Renal pelvis (tissue), 4 donors: ENCODE measurements around the gene PTH1R. TPM values are rescaled to one million over a fixed set of nuclear protein-coding genes. Genes with fewer than 3 reads are reported as not detected.

Experiments
- DNase-seq: peaks from one replicate; pipeline ENCODE4 v3.0.0-alpha.2; 2013
- polyA plus RNA-seq, 3 donors: library from polyadenylated mRNA; unstranded; fragments of 120-200 nt; gene quantifications; one replicate each; pipeline ENCODE4 v1.2.1, GENCODE V29; 2013; ENCODE audit not compliant: insufficient read length in 3 of 3

Gene PTH1R
- polyA plus RNA-seq, 3 donors, result 247 to 269 (median 251) TPM

GRCh38 chr3:46860810-46861604, 16.5 kb upstream of the PTH1R start:
- no peak for DNase-seq

DNA sequence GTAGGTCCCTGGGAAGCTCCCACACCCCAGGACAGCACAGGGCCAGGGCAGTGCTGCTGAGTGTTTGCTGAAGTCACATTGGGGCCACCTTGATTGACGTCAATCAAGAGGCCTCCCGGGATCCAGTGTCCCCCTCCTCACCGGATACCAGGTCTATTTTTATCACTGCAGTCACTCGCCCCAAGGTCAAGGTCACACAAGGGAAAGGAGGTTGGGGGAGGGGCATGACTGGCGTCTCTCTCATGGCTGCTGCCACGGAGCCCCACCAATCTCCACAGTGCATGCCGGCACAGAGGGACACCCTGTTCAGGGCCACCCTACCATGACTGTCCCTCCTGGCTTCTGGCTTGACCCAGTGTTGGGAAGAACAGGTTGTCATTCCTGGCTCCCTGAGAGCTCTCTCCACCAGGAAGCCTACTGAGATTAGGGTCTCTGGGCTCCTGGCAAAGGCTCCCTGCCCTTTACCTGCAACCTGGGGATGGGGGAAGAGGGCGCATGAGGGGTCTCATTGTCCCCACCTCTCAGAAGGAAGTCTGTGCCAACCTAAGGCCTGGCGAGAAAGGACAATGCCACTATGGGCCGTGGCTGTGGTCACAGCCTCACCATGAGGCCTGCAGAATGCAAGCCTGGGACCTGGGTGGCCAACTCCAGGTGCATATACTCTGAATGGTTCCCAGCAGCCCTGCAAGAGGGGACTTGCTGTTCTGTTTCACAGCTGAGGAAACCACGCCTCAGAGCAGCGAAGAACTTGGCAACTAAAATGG, 15.7 kb upstream of the PTH1R start:
- DNase-seq, result no peak

DNA sequence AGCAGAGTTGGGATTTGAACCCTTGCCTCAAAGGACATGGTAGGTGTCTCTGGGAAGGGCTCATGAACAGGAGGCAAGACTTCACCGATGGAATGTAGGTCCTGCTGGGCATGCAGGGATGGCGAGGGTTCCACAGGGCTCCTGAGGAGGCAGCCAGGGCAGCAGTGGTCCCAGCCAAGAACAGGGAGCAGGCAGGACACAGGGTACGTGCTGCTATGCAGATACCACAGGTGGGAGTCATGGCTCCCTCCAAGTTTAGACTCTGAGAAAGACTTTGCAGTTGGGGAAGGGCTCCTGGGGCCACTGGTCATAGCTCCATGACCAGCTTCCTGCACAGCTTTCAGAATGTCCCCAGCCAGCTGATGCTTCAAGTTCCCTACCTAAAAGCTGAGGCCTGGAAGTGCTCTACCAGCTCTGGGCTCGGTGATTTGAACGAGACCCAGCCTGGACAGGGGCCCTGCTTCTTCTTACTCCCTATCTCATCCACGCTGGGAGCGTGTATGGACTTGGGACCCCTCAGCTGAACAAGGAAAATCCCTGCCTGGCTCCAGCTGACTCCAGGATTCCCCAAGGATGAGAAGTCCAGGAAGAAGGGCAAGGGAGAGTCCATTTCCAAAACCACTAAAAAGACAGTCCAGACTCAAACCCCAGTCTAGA, 15.0 kb upstream of the PTH1R start:
- no peak for DNase-seq

DNA sequence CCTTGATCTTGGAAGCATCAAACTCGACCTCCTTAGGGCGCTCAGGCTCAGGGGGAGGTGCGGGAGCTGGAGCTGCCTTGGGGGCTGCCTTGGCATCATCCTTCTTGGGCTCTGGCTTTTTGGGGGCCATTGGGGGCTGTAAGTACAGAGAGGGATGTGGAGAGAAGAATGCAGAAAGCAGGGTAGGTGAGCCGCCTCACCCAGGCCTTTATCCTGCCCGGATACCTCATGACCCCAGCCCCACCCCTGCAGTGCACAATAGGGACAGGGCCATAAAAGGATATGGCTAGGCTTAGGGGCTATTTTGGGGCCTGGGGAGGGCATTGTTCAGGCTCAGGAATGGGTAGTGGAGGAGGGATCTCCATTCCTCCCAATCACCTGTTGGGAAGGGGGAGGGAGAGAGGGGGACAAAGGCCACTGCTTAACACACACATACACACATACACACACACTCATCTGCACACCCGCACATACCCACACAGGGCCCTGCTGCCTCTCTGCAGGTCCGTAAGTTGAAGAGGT, 14.2 kb upstream of the PTH1R start, which contains the start of gene MYL3:
MYL3 (minus strand) TSS at position 184 of the 522 bp plus-strand sequence; CDS start at position 130, 54 bp downstream.
- no peak for DNase-seq

GRCh38 chr3:46864061-46864881, 13.2 kb upstream of the PTH1R start:
- no peak for DNase-seq

DNA sequence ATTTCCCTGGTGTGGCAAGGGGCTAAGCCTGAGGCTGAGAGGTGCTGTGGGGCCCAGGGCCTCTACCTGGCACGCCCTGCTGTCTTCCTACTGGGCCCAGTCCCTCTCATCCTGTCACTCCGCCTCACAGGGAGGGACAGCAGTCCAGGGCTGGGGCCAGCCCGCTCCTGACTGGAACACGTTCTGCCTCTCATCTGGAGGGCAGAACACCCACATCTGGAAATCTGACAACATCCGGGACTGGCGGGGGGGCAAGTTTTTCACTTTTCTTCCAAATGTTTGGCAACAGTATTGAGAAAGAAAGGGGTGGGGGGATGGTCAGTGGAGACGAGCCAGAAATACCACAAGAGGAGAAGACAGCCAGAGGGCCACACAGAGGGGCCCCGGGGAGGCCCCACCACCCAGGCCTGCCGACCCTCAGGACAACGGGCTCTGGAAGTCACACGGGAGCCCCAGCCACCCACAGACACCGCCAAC, 12.5 kb upstream of the PTH1R start:
- DNase-seq, result no peak

- no peak for DNase-seq
Observed at GRCh38 chr3:46865546-46865945, 12.0 kb upstream of the PTH1R start.

DNA sequence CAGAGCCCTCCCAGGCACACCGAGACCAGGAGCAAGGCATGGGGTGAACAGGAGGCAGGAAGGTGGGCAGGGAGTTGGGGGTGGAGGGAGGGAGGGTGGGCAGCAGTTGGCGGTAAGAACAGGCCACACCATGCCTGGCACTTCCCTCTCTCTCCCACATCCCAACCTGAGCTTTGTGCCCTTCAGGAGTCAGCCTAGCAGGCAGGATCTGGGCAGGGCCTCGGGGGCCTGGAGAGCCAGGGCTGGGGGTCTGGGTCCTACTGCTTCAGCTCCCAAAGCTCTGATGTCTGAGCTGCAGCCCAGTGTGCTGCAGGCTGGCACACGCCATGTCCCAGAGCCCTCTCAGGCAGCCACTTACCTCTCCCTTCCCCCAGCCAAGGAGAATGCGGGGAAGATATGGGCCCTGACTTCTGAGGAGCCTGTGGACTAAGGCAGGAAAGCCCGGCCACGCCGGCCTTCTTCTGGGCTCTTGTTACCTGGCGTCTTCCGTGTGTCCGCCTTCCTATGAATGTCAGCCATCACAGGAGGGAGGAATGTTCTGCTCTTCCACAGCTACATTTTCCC, 11.4 kb upstream of the PTH1R start:
- no peak for DNase-seq

- no peak for DNase-seq
Observed at GRCh38 chr3:46866720-46867549, 10.6 kb upstream of the PTH1R start.

DNA sequence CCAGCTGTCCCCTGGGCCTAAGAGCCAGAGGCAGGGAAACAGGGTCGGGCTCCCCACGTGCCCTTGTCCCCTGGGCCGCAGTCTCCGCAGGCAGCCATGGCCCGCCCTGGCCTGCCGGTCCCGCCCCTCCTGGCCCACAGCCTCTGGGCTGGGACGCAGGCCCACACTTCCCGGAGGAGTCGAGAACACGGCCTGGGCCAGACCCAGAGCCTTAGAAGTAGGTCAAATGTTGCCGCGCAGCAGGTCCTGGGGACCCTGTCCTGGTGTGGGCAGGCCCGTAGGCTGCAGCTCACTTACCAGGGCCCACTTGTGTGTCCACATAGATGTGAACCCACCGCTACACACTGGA, 10.0 kb upstream of the PTH1R start:
- no peak for DNase-seq

DNA sequence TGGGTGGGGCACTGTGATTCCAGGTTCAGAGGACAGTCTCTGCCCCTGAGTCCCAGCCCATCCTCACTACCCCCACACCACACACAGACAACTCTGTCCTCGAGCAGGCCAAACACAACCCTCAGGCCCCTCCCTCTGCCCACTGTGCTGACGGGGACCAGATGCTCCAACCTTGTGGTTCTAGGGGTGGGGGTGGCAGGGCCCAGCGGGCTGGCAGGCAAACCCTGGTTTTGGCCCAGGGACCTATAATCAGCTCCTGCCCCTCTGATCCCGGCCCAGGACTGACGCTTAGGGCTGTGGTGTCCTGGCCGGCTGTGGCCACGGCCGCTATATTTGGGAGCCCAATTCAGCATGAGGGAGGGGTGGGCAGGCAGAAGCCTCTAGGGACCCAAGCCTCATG, 9.2 kb upstream of the PTH1R start:
- DNase-seq, result no peak

DNA sequence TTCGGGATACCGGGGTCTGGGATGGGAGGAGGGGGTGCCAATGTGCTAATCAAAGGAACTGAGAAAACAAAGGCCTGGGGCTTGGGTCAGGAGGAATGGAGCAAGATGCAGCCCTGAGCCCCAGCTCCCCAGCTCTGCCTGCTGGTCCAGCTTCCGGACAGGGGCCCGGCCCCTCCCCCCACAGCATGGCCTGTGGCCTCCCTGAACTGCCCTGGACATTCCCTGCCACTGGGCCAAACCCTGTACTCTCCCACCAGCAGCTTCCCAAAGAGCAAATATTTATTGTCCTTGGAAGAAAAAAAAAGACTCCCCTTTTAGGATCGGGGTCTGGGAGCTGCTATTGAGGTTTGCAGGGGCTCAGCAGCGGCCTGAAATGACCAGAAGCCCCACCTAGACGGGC, 8.6 kb upstream of the PTH1R start:
- no peak for DNase-seq

GRCh38 chr3:46869440-46869839, 8.1 kb upstream of the PTH1R start:
- DNase-seq, result no peak

- DNase-seq, result no peak
Observed at GRCh38 chr3:46870651-46871050, 6.9 kb upstream of the PTH1R start.

DNA sequence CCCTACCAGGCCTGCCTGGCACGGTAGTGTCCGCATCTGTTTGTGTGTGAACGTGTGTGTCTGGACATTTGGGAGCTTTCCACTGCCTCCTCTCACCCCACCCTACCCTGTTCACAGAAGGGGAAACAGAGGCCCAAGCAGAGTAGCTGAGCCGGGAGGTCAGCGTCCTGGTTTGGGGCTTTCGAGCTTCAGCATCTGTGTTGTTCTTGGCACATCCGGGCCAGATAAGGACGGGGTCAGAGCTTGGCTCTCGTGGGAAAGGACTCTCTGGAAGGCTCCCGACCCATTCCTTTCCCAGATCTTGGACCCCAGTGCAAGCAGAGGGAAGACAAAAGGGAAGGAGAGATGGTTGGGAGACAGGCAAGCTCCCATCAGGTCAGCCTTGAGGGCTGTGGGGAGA, 6.3 kb upstream of the PTH1R start:
- no peak for DNase-seq

GRCh38 chr3:46873521-46873920, 4.0 kb upstream of the PTH1R start:
- DNase-seq, result no peak

- peak; percentile 81 for DNase-seq
Observed at GRCh38 chr3:46874430-46874829, 3.1 kb upstream of the PTH1R start.

DNA sequence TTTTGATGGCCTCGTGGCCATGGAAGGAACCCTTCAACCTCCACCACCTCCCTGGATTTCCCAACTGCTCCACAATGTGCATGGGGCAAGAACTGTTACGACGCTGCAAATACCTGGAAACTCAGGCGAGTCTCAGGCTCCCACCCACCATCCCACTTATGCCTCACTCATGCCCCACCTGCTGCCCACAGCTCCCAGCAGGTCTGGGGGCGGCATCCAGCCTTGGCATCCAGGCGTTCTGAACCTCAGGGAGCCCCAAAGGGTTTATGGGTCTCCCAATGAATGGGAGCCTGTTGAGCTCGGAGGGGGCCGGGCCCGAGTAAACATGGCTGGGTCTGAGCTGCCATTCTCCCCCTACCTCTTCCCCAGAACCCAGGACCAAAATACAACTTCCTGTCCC, 2.0 kb upstream of the PTH1R start:
- no peak for DNase-seq

DNA sequence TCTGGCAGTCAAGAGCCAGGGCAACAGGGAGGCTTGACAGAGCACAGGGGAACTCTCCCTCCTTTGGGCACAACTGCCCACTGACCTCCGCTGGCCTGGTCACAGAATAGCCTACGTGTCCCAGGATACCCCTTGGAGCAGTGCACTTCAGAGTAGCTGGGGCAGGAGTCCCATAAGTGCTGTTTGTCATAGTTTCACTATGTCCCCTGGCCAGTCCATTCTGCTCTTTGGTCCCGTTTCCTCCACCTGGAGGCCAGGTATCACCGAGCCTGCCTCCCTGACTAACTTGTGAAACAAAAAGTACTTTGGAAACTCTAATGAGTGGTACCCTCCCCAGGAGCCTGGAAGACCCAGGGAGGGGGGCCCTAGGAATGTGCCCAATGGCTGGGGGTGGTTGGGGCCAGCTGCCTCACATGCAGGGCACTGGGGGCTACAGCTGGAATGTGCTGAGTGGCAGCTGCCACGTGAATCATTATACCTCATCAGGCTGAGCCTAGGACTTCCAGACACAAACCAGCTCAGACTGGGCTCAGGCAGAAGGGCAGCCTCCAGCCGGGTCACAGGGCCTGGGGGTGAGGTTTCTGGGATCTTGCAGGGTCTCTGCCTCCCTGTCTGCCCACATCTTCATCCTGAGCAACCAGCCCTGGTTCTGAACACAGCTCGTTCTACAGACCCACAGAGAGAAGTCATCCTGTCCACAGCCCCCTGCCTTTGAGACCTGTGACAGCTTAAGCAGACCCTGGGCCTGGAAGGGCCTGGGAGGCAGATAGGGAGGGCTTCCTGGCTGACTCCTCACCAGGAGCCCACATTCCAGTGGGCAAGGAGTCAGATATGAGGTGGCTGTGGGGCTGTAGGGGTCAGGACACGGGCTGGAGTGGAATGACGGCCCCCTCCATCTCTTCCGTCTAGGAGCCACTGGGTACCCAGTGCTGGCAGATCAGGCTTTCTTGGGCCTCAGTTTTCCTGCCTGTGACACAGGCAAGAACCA, 914 bp upstream of the PTH1R start:
- no peak for DNase-seq
